Keratinocyte (primary cell): ENCODE data around the gene CARMIL1. TPM values are rescaled to one million over a fixed set of nuclear protein-coding genes. Genes with fewer than 3 reads are reported as not detected.

Source experiments
- DNase-seq: peaks from one replicate; pipeline ENCODE4 v3.0.0-alpha.2; 2011; ENCODE audit warnings: low read depth, missing footprints, low spot score
- FAIRE-seq: peaks from 2 replicates; lab custom pipeline; 2011; peaks lifted over from hg19 to GRCh38; lab: Jason Lieb, UNC
- H2AFZ ChIP-seq: 2 replicates; pipeline ENCODE4 v1.6.0; 2012; ENCODE audit warnings: low read length, control low read depth, inconsistent platforms; ENCODE audit not compliant: control insufficient read depth
- H3K27ac ChIP-seq: 2 replicates; pipeline ENCODE4 v1.5.1; 2011; ENCODE audit warnings: low read length; ENCODE audit not compliant: control insufficient read depth, insufficient read depth
- H3K27me3 ChIP-seq: 3 replicates; pipeline ENCODE4 v1.6.0; 2011; ENCODE audit warnings: low read length; ENCODE audit not compliant: control insufficient read depth, insufficient read depth; ENCODE audit errors: extremely low read depth
- H3K36me3 ChIP-seq, 2 experiments: 2 replicates in 1 of 2; 3 replicates in 1 of 2; pipeline ENCODE4 v1.5.1; 2011; ENCODE audit warnings: low read length in 2 of 2, mild to moderate bottlenecking in 1 of 2; ENCODE audit not compliant: control insufficient read depth in 2 of 2, insufficient read depth in 2 of 2; ENCODE audit errors: extremely low read depth in 1 of 2
- H3K4me1 ChIP-seq: 3 replicates; pipeline ENCODE4 v1.5.1; 2011; ENCODE audit warnings: low read length; ENCODE audit not compliant: control insufficient read depth, insufficient read depth; ENCODE audit errors: extremely low read depth
- H3K4me2 ChIP-seq: 3 replicates; pipeline ENCODE4 v1.6.0; 2011; ENCODE audit warnings: low read depth, low read length; ENCODE audit not compliant: control insufficient read depth, insufficient read depth; ENCODE audit errors: extremely low read depth
- H3K4me3 ChIP-seq, 3 experiments: fragments of 200-600 bp in 1 of 3; sonication (generic) in 1 of 3; 2 replicates in 2 of 3; 3 replicates in 1 of 3; pipeline ENCODE4 v1.5.1; 2011 to 2016; ENCODE audit warnings: low read length in 3 of 3, mild to moderate bottlenecking in 3 of 3, control low read depth in 2 of 3, inconsistent platforms in 1 of 3, low read depth in 1 of 3, mixed read lengths in 1 of 3, mixed run types in 1 of 3, moderate library complexity in 1 of 3; ENCODE audit not compliant: control insufficient read depth in 2 of 3, insufficient read depth in 2 of 3; ENCODE audit errors: extremely low read depth in 1 of 3
- H3K79me2 ChIP-seq: 2 replicates; pipeline ENCODE4 v1.6.0; 2012; ENCODE audit warnings: low read length; ENCODE audit not compliant: control insufficient read depth, insufficient read depth
- H3K9ac ChIP-seq: 3 replicates; pipeline ENCODE4 v1.6.0; 2011; ENCODE audit warnings: low read length; ENCODE audit not compliant: control insufficient read depth, insufficient read depth; ENCODE audit errors: extremely low read depth
- H3K9me1 ChIP-seq: 3 replicates; pipeline ENCODE4 v1.6.0; 2011; ENCODE audit warnings: low read length; ENCODE audit not compliant: control insufficient read depth, insufficient read depth; ENCODE audit errors: extremely low read depth
- H3K9me3 ChIP-seq: 2 replicates; pipeline ENCODE4 v1.5.1; 2012; ENCODE audit warnings: low read depth, low read length; ENCODE audit not compliant: control insufficient read depth
- H4K20me1 ChIP-seq: 3 replicates; pipeline ENCODE4 v1.6.0; 2011; ENCODE audit warnings: low read length; ENCODE audit not compliant: control insufficient read depth, insufficient read depth; ENCODE audit errors: extremely low read depth
- EZH2 ChIP-seq: IDR thresholded peaks from one replicate; pipeline ENCODE4 v1.6.1; 2012; ENCODE audit warnings: inconsistent platforms, mild to moderate bottlenecking, low read length, moderate library complexity
- dilution Hi-C: fragments of 300-500 bp; cut with MboI; formaldehyde crosslinking; loops from one replicate; pipeline ENCODE4 v1.7.0; 2020; ENCODE audit warnings: low sequenced_read_pairs; ENCODE audit not compliant: extremely low pct_ligation_motif_present
- polyA plus RNA-seq, 5 experiments: library from polyadenylated mRNA; depleted of rRNA in 3 of 5; stranded (reverse) in 3 of 5; stranded (forward) in 1 of 5; unstranded in 1 of 5; fragments of >200 nt; gene quantifications; 1 replicate in 1 of 5; 2 replicates in 3 of 5; 3 replicates in 1 of 5; pipeline versions ENCODE4 v1.2.1 to v1.2.3, GENCODE V29; 2011 to 2012; ENCODE audit warnings: missing spikeins in 2 of 5, low read depth in 1 of 5, low replicate concordance in 1 of 5
- TF ChIP-seq, protein P1 (sequence below), 3 experiments: IDR thresholded peaks in 1 of 3; conservative IDR thresholded peaks in 1 of 3; optimal IDR thresholded peaks in 1 of 3; 2 replicates in 2 of 3; 3 replicates in 1 of 3; pipeline versions ENCODE3 to v1.5.1; 2011; ENCODE audit warnings: low read length in 3 of 3, mild to moderate bottlenecking in 3 of 3, moderate library complexity in 2 of 3, control low read depth in 1 of 3, inconsistent platforms in 1 of 3; ENCODE audit not compliant: insufficient read depth in 2 of 3; ENCODE audit errors: extremely low read depth in 1 of 3

CARMIL1 gene
- polyA plus RNA-seq, 1 donor (not counting 4 experiments of a cell fraction or from before 2014, with no cell fraction given): 18.9 TPM

- H3K9me3 ChIP-seq: no peaks in the 10 kb centered on the region
- no peak overlapping the region for H3K27ac ChIP-seq
- H4K20me1 ChIP-seq: no peaks in the 10 kb centered on the region
- no peaks in the 10 kb centered on the region for H3K4me1 ChIP-seq
- H3K9ac ChIP-seq: no peak overlapping the region
- no peak overlapping the region for H2AFZ ChIP-seq
- H3K79me2 ChIP-seq: no peaks in the 10 kb centered on the region
- dilution Hi-C loops: no loop called here
- no peak overlapping the region for H3K4me3 ChIP-seq
- TF ChIP-seq, protein P1, sequence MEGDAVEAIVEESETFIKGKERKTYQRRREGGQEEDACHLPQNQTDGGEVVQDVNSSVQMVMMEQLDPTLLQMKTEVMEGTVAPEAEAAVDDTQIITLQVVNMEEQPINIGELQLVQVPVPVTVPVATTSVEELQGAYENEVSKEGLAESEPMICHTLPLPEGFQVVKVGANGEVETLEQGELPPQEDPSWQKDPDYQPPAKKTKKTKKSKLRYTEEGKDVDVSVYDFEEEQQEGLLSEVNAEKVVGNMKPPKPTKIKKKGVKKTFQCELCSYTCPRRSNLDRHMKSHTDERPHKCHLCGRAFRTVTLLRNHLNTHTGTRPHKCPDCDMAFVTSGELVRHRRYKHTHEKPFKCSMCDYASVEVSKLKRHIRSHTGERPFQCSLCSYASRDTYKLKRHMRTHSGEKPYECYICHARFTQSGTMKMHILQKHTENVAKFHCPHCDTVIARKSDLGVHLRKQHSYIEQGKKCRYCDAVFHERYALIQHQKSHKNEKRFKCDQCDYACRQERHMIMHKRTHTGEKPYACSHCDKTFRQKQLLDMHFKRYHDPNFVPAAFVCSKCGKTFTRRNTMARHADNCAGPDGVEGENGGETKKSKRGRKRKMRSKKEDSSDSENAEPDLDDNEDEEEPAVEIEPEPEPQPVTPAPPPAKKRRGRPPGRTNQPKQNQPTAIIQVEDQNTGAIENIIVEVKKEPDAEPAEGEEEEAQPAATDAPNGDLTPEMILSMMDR (optimal IDR thresholded peaks at IDR 0.05 in 1 of 3, IDR thresholded peaks at IDR 0.05 in 1 of 3, conservative IDR thresholded peaks at IDR 0.05 in 1 of 3; ENCODE audit: extremely low read depth in 1 of 3, insufficient read depth in 2 of 3, low read length in 3 of 3): no peak
- TF ChIP-seq EZH2: no peak
- H3K27me3 ChIP-seq: no peaks in the 10 kb centered on the region
- no peaks in the 10 kb centered on the region for H3K9me1 ChIP-seq
- H3K4me2 ChIP-seq: no peak overlapping the region
- DNase-seq: no peak
- no peak for FAIRE-seq
- H3K36me3 ChIP-seq: peaks cover 0 to 6% of the 10 kb centered on the region in 2 experiments
These were observed 206.8 kb downstream of the CARMIL1 start for GRCh38 chr6:25485821-25486534.

- Histone ChIP-seq H3K36me3 (peaks cover 0 to 6% of the 10 kb centered on the region in 2 experiments), H3K27ac (no peak overlapping the region), H3K4me2 (no peak overlapping the region), H3K27me3 (no peaks in the 10 kb centered on the region), H4K20me1 (no peaks in the 10 kb centered on the region), H3K4me3 (no peak overlapping the region), H3K79me2 (no peaks in the 10 kb centered on the region), H3K9me3 (no peaks in the 10 kb centered on the region), H3K9me1 (no peaks in the 10 kb centered on the region), H3K4me1 (no peaks in the 10 kb centered on the region), H3K9ac (no peak overlapping the region), H2AFZ (no peak overlapping the region)
- no peak for TF ChIP-seq EZH2
- TF ChIP-seq, protein P1 (optimal IDR thresholded peaks at IDR 0.05 in 1 of 3, IDR thresholded peaks at IDR 0.05 in 1 of 3, conservative IDR thresholded peaks at IDR 0.05 in 1 of 3; ENCODE audit: extremely low read depth in 1 of 3, insufficient read depth in 2 of 3, low read length in 3 of 3): no peak
- dilution Hi-C loops: no loop called here
- FAIRE-seq (no peak), DNase-seq (no peak)
These were observed 207.4 kb downstream of the CARMIL1 start for GRCh38 chr6:25486550-25486949.
